Stimulated activated CD8-positive, alpha-beta memory T cell treated with anti-CD3 and anti-CD28 coated beads, Interleukin-15, amount 100 ng/mL, for 24 hours (primary cell): ENCODE results near the gene SETD1A.

ENCODE experiments used
- DNase-seq: peaks from one replicate; pipeline ENCODE4 v3.0.0-alpha.2; 2020; ENCODE audit warnings: low read depth

The SETD1A gene

GRCh38 chr16:30957456-30958174 lies at the start of gene SETD1A:
Gene SETD1A, plus strand, starts transcription at chr16:30957754. Its CDS starts 978 bp downstream, at chr16:30958732.
- peak; percentile 91 for DNase-seq

GRCh38 chr16:30910427-30911029 lies 47.0 kb upstream of the SETD1A start:
- no peak for DNase-seq

GRCh38 chr16:30912794-30913412 lies 44.7 kb upstream of the SETD1A start:
- no peak for DNase-seq

GRCh38 chr16:30914830-30915229 lies 42.7 kb upstream of the SETD1A start:
- no peak for DNase-seq

GRCh38 chr16:30918614-30919013 lies 38.9 kb upstream of the SETD1A start:
- no peak for DNase-seq

- DNase-seq, result no peak
These were observed 36.7 kb upstream of the SETD1A start for GRCh38 chr16:30920891-30921290.

GRCh38 chr16:30921459-30921747 lies 36.2 kb upstream of the SETD1A start:
- no peak for DNase-seq

- peak; percentile 60 for DNase-seq
These were observed 35.7 kb upstream of the SETD1A start for GRCh38 chr16:30921748-30922419.

GRCh38 chr16:30922420-30922959 lies 35.1 kb upstream of the SETD1A start:
- DNase-seq, result peak; percentile 89

- DNase-seq, result peak; percentile 80
These were observed 34.5 kb upstream of the SETD1A start for GRCh38 chr16:30922960-30923535.

GRCh38 chr16:30923554-30924075 lies 33.9 kb upstream of the SETD1A start, which contains the start of gene FBXL19:
Gene FBXL19, plus strand, starts transcription at chr16:30923572. Its CDS starts 2,183 bp downstream, at chr16:30925755.
- no peak for DNase-seq

GRCh38 chr16:30924076-30924912 lies 33.3 kb upstream of the SETD1A start:
- no peak for DNase-seq

GRCh38 chr16:30924913-30925631 lies 32.5 kb upstream of the SETD1A start:
- DNase-seq, result no peak

GRCh38 chr16:30925632-30925987 lies 31.9 kb upstream of the SETD1A start:
- DNase-seq, result no peak

GRCh38 chr16:30925995-30926811 lies 31.4 kb upstream of the SETD1A start:
- no peak for DNase-seq

GRCh38 chr16:30926937-30927788 lies 30.4 kb upstream of the SETD1A start:
- DNase-seq, result no peak

- DNase-seq, result no peak
These were observed 29.7 kb upstream of the SETD1A start for GRCh38 chr16:30927789-30928378.

- DNase-seq, result no peak
These were observed 29.2 kb upstream of the SETD1A start for GRCh38 chr16:30928390-30928789.
